HL-60 (cell line): ENCODE measurements around the gene SIX4.

Experiments
- DNase-seq, 2 experiments: peaks; one replicate each; pipeline ENCODE4 v3.0.0-alpha.2; 2010 to 2020; ENCODE audit warnings: low read depth in 1 of 2, low spot score in 1 of 2
- H3K27ac ChIP-seq: fragments of 250-450 bp; sonication (Bioruptor Pico); replicated peaks from 2 replicates; pipeline ENCODE4 v1.5.1; 2020; ENCODE audit warnings: mild to moderate bottlenecking, moderate library complexity
- H3K27me3 ChIP-seq: fragments of 250-450 bp; sonication (Bioruptor Pico); 2 replicates; pipeline ENCODE4 v1.5.1; 2021; ENCODE audit warnings: mild to moderate bottlenecking, moderate library complexity; ENCODE audit not compliant: insufficient read depth, poor library complexity, severe bottlenecking
- H3K4me3 ChIP-seq: replicated peaks from 2 replicates; pipeline ENCODE4 v1.5.1; 2011; ENCODE audit warnings: mild to moderate bottlenecking, control low read depth, low read length; ENCODE audit not compliant: insufficient read depth
- GABPA ChIP-seq: IDR thresholded peaks from 2 replicates; pipeline ENCODE4 v1.6.1; 2012; ENCODE audit warnings: low read depth
- POLR2AphosphoS5 ChIP-seq: IDR thresholded peaks from 2 replicates; pipeline ENCODE4 v1.6.1; 2012; ENCODE audit warnings: low read depth
- SPI1 ChIP-seq: IDR thresholded peaks from 2 replicates; pipeline ENCODE4 v1.6.1; 2012; ENCODE audit warnings: low read depth, mild to moderate bottlenecking, borderline replicate concordance
- TF ChIP-seq, protein P1 (sequence below): IDR thresholded peaks from 2 replicates; pipeline ENCODE4 v1.6.1; 2012; ENCODE audit warnings: low read depth; ENCODE audit not compliant: insufficient replicate concordance
- TF ChIP-seq, protein P2 (sequence below): IDR thresholded peaks from one replicate; pipeline ENCODE4 v1.5.1; 2011; ENCODE audit warnings: low read length, control low read depth, inconsistent platforms; ENCODE audit not compliant: insufficient read depth

The SIX4 gene

GRCh38 chr14:60707858-60708257, 16.3 kb downstream of the SIX4 start:
- TF ChIP-seq, protein P1, sequence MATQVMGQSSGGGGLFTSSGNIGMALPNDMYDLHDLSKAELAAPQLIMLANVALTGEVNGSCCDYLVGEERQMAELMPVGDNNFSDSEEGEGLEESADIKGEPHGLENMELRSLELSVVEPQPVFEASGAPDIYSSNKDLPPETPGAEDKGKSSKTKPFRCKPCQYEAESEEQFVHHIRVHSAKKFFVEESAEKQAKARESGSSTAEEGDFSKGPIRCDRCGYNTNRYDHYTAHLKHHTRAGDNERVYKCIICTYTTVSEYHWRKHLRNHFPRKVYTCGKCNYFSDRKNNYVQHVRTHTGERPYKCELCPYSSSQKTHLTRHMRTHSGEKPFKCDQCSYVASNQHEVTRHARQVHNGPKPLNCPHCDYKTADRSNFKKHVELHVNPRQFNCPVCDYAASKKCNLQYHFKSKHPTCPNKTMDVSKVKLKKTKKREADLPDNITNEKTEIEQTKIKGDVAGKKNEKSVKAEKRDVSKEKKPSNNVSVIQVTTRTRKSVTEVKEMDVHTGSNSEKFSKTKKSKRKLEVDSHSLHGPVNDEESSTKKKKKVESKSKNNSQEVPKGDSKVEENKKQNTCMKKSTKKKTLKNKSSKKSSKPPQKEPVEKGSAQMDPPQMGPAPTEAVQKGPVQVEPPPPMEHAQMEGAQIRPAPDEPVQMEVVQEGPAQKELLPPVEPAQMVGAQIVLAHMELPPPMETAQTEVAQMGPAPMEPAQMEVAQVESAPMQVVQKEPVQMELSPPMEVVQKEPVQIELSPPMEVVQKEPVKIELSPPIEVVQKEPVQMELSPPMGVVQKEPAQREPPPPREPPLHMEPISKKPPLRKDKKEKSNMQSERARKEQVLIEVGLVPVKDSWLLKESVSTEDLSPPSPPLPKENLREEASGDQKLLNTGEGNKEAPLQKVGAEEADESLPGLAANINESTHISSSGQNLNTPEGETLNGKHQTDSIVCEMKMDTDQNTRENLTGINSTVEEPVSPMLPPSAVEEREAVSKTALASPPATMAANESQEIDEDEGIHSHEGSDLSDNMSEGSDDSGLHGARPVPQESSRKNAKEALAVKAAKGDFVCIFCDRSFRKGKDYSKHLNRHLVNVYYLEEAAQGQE: no peak
- no peak for TF ChIP-seq GABPA
- no peak for DNase-seq
- no peak overlapping the region for H3K4me3 ChIP-seq

GRCh38 chr14:60705100-60705499, 19.1 kb downstream of the SIX4 start:
- TF ChIP-seq, protein P2, sequence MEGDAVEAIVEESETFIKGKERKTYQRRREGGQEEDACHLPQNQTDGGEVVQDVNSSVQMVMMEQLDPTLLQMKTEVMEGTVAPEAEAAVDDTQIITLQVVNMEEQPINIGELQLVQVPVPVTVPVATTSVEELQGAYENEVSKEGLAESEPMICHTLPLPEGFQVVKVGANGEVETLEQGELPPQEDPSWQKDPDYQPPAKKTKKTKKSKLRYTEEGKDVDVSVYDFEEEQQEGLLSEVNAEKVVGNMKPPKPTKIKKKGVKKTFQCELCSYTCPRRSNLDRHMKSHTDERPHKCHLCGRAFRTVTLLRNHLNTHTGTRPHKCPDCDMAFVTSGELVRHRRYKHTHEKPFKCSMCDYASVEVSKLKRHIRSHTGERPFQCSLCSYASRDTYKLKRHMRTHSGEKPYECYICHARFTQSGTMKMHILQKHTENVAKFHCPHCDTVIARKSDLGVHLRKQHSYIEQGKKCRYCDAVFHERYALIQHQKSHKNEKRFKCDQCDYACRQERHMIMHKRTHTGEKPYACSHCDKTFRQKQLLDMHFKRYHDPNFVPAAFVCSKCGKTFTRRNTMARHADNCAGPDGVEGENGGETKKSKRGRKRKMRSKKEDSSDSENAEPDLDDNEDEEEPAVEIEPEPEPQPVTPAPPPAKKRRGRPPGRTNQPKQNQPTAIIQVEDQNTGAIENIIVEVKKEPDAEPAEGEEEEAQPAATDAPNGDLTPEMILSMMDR: no peak
- TF ChIP-seq GABPA (no peak), POLR2AphosphoS5 (no peak), SPI1 (peak; percentile 92)
- TF ChIP-seq, protein P1: no peak
- H3K4me3 ChIP-seq: no peak overlapping the region
- H3K27ac ChIP-seq: no peak overlapping the region
- no peaks in the 10 kb centered on the region for H3K27me3 ChIP-seq
- DNase-seq: no peak

More at GRCh38 chr14:60707858-60708257, 16.3 kb downstream of the SIX4 start:
- no peaks in the 10 kb centered on the region for H3K27me3 ChIP-seq
- no peak overlapping the region for H3K27ac ChIP-seq

GRCh38 chr14:60700598-60700997, 23.6 kb downstream of the SIX4 start:
- no peak for DNase-seq
- H3K27me3 ChIP-seq: no peaks in the 10 kb centered on the region
- no peak overlapping the region for H3K27ac ChIP-seq
- TF ChIP-seq POLR2AphosphoS5 (no peak), SPI1 (no peak), GABPA (no peak)
- TF ChIP-seq, protein P2: no peak
- TF ChIP-seq, protein P1: no peak
- H3K4me3 ChIP-seq: no peak overlapping the region

- no peak overlapping the region for H3K27ac ChIP-seq
- H3K4me3 ChIP-seq: no peak overlapping the region
- no peaks in the 10 kb centered on the region for H3K27me3 ChIP-seq
- peak; percentile 93 for TF ChIP-seq SPI1
- TF ChIP-seq, protein P2: no peak
- DNase-seq: no peak
These were observed 28.8 kb downstream of the SIX4 start for GRCh38 chr14:60695327-60695726.
